ENCODE data around the gene PERM1.

Gene PERM1

DNA sequence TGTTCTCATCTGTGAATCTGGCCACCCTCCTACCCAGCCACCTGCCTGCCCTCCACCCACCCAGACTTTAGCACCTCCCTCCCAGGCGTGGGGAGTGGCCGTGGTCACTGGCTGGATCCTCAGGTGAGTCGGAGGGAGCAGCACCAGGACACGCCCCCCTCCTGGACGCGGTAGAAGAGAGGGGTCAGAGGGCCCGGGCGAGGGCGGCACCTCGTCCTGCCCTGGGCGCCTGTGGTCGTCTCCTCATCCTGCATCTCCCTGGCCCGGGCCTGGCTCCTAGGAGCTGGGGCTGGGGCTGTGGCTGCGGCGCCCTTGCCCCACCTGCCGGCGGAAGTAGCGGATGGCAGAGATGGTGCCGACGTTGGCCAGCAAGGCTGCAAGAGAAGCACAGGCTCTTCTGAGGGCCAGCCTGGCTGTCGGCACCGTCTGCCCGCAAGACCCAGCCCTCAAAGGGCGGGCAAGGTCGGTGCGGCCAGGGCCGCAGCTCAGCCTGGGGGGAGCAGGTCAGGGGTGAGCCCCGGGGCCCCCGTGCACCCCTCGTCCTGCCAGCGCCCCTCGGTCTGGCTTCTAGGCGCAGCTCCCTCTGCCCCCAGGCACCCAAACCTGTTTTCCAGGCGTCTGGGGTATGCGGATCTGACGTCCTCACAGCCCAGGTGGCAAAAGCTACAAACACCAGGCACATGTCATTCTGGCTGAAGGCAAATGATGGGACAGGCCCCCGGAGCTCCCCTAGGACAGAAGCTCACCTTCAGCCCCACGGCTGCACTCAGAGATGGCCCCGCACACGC, 5.8 kb downstream of the PERM1 start:
- no peak for DNase-seq

DNA sequence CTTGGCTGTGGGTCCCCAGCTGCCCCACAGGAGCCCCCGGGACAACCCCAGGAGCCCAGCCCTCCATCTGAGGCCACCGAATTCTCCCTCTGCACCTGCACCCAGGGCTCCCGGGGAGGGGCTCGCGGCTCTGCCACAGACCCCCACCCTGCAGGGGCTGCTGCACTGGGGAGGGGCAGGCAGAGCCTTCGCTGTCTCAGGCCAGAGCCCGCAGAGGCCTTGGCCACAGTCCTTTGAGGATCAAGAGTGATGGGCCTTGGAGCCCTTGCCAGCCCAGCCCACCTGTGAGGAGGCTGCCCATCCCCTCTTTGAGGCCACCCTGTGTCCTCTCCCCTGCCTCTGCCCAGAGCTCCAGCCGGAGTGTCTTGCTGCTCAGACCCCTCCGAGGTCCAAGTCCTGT, 6.5 kb downstream of the PERM1 start:
- DNase-seq, result no peak

DNA sequence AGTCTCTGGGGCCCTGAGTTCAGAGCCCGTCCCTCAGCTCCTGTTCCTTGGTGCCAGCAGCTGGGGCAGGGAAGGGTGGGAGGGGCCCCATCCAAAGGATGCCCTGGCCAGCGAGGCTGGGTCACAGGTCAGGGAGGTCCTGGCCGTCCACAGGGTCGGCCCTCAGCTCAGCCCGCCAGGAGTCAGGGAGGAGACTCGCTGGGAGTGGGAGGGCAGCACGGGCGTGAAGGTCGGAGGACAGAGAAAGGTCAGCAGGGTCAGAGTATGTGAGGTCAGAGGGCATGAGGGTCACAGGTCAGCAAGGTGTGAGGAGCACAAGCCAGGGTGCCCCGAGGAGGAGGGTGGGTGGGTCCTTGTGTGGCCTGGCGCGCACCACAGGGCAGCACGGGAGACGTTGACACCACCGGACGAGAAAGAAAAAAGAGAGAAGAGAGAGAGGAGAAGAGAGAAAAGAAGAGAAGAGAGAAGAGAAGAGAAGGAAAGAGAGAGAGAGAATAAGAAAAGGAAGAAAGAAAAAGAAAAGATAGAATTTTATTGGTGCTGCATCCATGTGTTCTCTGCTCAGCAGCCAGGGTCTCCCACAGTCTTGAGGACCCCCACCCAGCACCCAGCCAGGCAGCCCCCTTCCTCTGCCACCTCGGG, 7.1 kb downstream of the PERM1 start:
- no peak for DNase-seq

DNA sequence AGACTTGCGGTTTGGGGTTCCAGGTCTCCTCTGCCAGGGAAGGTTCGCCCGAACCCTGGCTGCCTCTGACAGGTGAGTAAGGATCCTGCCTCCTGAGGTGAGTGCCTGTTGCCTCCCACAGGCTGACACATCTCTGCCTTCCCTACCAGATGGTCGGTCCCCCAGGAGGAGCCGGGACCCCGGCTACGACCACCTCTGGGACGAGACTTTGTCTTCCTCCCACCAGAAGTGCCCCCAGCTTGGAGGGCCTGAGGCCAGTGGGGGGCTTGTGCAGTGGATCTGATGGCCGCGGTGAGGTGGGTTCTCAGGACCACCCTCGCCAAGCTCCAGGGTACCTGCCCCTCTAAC, 7.6 kb downstream of the PERM1 start:
- DNase-seq, result no peak

DNA sequence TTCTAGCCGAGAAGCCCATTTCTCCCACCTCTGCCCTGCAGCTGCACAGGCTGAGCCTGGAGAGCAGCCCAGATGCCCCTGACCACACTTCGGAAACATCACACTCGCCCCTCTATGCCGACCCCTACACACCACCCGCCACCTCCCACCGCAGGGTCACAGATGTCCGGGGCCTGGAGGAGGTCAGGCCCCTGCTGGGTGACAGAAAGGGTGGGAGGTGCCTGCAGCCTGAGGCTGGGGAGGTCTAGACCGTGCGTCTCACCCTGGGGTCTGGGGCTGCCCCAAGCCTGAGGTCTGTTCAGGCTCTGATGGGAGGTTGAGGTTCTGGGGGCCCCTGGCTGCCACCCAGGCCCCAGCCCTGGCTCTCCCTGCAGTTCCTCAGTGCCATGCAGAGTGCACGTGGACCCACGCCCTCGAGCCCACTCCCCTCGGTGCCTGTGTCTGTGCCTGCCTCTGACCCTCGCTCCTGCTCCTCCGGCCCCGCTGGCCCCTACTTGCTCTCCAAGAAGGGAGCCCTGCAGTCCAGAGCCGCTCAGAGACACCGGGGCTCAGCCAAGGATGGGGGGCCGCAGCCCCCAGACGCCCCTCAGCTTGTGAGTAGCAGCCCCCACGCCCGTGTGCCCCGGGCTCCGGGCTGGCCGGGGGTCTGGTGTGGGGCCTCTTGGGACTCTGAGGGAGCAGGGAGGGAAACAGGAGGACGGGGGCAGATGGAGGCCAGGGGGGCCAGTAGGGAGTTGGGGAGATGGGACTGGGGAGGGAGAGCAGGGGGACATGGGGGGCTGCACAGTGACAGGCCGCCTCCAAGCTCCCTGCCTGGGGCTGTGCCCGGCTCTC, 8.2 kb downstream of the PERM1 start:
- no peak for DNase-seq

DNA sequence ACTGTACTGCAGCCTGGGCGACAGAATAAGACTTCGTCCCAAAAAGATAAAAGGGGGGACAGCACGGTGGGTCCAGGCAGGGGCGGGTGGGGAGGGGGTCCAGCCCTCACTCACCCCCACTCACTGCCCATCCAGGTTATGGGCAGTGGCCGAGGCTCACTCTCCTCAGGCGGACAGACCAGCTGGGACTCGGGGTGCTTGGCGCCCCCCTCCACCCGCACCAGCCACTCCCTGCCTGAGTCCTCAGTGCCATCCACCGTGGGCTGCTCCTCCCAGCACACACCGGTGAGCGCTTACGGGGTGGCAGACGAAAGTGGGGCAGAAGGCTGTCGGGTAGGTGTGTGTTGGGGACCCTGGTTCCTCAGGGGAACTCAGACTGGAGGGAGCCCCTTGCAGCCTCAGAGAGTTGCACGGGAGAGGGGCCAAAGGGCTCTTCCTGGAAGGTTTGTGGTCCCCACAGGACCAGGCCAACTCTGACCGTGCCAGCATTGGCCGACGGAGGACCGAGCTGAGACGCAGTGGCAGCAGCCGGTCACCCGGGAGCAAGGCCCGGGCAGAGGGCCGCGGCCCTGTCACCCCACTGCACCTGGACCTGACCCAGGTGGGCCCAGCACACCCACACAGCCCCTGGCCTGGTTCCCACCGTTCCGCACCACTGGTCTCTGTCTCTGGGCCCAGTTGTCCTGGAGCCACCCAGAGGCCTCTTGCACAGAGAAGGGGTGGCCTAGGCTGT, 9.0 kb downstream of the PERM1 start:
- no peak for DNase-seq

DNA sequence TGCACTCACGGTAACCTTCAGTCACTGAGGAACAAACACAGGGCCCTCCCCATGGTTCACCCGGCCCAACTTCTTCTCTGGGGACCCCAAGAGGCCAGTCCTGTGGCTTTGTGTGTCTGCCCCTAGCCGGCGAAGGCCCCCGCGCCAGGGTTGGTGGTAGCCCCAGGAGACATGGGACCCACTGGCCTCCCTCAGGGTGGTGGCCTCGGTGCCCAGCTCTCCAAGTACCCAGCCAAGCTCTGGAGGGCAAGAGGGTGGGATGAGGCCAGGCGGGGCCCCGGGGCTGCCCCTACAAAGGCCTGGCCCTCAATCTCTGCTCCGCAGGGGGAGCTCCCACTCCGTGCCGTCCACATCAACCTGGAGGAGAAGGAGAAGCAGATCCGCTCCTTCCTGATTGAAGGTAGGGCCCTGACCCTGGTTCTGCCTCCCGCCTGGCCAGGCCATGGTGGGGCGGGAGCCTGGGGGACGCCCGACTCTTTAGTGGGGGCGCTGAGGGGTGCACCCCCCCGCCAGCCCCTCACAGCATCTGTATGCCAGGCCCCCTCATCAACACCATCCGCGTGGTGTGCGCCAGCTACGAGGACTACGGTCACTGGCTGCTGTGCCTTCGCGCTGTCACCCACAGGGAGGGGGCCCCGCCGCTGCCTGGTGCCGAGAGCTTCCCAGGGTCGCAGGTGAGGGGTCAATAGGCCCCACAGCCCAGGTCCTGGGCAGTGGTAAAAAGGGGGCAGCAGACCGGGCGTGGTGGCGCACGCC, 10.0 kb downstream of the PERM1 start:
- no peak for DNase-seq

DNA sequence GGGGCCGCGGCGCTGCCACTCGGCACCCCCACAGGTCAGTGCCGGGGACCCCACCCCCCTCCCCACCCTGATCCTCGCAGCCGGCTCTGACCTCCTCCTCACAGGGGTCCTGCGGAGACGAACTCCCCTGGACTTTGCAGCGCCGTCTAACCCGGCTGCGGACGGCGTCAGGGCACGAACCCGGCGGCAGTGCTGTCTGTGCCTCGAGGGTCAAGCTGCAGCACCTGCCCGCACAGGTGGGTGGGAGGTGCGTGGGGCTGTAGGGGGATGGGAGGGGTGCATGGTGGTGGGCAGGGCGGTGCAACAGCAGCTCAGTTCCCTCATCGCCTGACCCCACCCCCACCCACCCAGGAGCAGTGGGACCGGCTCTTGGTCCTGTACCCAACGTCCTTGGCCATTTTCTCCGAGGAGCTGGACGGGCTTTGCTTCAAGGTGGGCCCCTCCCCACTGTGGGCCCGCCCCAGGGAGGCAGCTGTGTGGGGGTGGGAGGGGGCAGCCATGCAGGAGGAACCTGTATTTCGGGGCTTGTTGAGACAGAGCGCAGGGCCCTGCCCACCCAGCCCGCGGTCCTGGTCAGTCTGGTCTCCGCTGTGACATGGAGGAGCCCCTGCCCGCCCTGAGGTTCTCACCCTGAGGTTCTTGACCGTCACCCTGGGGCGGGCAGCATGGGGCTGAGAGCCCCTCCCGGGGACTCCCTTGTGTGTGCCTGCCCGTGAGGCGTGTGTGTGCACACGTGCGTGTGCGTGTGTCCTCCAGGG, 10.7 kb downstream of the PERM1 start:
- DNase-seq, result no peak

DNA sequence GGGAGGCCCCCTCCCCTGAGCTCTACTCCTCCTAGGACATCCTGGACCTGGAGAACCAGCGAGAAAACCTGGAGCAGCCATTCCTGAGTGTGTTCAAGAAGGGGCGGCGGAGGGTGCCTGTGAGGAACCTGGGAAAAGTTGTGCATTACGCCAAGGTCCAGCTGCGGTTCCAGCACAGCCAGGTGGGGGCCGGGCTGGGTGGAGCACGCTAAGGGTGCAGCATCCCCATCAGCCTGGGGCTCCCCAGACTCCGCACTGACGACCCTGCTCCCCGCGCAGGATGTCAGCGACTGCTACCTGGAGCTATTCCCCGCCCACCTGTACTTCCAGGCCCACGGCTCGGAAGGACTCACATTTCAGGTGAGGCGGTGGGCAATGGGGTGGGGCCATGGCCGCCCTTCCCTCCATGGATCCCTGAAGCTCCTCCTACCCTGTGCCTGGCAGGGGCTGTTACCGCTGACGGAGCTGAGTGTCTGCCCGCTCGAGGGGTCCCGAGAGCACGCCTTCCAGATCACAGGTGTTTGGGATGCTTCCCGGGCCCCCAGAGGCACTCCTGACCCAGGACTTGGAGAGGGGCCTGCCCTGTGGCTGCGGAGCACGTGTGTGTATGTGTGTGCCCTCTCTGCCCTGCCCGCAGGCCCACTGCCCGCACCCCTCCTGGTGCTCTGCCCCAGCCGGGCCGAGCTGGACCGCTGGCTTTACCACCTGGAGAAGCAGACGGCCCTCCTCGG, 11.5 kb downstream of the PERM1 start:
- no peak for DNase-seq

DNA sequence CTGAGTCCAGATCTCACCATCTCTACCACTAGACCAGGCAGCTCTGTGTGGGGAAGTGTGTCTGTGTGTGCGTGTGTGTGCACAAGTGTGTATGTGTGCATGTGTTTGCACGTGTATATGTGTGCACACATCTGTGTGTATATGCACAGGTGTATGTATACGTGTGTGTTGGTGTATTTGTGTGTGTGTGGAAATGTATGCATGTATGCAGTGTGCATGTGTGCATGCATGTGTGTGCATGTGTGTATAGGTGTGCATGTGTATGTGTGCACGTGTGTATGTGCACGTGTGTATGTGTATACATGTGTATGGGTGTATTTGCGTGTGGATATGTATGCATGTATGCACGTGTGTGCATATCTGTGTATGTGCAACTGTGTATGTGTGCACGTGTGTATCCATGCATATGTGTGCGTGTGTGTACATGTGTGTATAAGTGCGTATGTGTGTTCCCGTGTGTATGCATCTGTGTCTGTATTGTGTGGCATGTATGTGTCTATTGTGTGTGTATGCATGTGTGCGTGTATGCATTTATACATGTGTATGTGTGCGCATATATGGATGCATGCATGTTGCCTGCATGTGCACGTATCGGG, 12.5 kb downstream of the PERM1 start:
- DNase-seq, result no peak

DNA sequence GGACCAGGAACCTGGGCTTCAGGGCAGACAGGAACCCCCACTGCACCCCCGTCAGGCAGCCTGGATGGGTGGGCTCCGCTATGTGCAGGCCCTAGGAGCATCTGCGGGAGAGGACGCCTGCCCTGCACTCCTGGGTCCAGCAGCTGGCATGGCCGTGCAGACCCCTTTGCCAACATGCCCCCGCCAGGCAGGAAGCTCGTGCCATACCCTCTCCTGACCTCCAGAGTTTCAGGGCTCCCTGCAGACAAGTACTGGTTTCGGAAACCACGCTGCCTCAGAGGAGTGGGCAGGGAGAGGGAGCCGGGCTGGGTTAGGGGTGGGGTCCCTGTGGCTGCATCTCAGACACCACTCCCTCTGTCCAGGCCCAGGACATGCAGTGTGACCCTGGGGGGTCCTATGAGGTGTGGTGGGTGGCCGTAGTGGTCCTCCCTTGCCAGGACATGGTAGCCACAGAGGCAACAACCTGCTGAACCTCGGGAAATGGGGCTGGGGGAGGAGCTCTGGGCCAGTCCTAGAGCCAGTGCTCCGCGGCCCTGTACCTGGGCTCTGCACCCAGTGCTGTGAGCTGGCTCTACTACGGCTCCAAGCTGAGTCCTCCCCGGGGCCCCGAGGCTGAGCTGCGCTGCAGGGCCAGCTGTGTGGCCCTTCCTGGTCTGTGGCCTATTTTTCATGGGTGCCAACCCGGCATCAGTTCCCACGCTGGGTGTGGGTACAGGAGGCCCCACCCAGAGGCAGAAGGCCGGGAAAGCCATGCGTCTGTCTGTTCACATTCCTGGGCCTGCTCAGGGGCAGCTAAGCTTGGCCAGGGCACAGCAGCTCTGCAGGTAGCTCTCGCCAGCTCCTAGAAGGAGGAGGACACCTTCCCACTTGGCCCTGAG, 14.2 kb downstream of the PERM1 start:
- no peak for DNase-seq

DNA sequence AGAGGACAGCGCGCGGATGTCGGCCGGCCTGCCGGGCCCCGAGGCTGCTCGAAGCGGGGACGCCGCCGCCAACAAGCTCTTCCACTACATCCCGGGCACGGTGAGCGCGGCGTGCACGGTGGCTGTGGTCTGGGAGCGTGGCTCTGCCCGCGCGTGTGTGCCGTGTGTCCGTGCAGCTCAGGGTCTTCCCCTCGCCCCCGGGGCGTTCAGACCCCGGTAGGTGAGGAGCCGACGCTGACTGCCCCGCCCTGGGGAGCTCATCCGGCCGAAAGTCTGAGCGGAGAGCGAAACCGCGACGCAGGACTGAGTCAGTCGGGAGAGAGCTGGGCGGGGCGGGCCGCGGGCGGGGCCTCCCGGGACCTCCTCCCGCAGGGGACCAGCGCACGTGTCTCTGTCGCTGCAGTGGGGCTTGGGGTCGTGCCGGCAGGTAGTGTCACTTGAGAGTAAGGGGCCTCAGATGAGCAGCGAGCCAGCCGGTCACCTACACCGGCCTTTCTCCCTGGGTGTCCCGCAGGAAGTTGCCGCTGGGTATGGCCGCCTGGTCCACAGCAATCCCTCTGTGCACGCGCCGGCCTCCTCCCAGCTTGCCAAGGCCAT, 15.1 kb downstream of the PERM1 start:
- no peak for DNase-seq

DNA sequence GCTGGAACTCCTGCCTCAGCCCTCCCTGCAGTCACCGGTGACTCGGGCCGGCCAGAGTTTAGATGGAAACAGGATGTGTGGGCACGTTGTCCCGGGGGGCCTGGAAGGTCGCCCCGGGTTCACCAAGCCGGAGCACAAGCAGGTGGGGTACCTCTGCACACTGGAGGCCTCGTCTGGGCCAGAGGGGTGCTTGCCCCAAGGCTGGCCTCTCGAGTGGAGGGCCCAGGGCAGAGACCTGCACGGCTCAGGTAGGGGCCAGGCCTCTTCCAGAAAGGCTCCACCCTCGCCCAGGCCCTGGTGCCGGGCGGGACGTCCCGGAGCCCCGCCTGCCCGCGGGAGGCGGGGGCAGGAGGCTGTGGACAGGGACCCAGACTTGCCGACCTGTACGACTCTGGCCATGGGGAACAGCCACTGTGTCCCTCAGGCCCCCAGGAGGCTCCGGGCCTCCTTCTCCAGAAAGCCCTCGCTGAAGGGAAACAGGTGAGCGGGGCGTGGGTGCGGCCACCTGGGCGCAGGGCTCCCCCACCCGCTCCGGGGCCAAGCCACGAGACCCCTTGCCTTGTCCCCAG, 15.7 kb downstream of the PERM1 start, which contains the start of gene PLEKHN1:
PLEKHN1 (plus strand) TSS at position 348 of the 569 bp plus-strand sequence; CDS start at position 398, 50 bp downstream.
- no peak for DNase-seq

DNA sequence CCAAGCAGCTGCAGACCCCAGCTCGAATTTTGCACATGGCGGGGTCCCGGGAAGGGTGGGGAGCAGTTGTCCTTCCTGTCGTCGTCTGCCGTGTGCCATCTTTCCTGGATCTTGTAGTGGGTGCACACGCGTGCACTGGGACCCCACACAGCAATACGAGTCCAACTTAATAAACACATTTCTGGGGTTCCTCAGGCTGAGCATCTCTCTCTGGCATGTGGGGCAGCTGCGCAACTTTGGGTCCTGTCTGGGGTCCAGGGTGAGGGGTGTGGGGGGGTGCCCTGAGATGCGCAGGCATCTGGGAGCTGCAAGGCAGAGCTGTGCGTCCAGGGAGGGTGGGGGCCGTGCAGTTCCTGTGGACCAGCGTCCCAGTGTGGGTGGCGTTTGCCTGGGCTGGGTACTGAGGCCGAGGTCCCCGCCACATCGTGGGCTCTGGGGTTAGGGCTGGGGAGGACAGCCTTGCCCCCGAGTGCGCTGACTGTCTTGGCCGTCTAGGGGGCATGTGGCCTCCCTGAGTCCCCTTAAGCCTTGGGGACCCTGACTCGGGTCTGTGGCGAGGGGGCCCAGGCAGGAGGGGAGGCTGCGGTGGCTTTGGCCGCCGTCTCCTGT, 16.3 kb downstream of the PERM1 start:
- no peak for DNase-seq

DNA sequence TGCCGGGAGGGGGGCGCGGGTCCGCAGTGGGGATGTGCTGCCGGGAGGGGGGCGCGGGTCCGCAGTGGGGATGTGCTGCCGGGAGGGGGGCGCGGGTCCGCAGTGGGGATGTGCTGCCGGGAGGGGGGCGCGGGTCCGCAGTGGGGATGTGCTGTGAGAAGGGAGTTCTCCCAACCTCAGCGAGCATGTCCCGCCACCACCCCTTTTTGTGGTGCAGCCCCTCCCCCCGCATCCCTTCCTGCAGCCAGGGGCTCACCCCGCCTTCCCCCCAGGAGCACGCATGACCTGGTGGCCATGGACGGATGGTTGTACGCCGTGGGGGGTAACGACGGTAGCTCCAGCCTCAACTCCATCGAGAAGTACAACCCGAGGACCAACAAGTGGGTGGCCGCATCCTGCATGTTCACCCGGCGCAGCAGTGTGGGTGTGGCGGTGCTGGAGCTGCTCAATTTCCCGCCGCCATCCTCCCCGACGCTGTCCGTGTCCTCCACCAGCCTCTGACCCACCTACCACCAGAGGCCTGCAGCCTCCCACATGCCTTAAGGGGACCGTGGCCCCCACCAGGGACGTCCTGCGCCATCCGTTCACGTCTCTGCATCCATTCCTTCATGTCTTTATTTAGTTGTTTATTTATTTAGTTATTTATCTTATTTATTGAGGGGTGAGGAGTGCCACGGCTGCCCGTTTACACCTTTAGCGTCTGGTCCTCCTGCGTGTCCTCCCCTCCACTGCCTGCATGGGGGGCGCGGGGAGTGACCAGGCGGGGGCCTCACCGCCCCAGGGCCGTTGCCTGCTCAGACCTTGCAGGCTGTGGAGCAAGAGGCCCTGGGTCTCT, 17.0 kb downstream of the PERM1 start:
- no peak for DNase-seq

DNA sequence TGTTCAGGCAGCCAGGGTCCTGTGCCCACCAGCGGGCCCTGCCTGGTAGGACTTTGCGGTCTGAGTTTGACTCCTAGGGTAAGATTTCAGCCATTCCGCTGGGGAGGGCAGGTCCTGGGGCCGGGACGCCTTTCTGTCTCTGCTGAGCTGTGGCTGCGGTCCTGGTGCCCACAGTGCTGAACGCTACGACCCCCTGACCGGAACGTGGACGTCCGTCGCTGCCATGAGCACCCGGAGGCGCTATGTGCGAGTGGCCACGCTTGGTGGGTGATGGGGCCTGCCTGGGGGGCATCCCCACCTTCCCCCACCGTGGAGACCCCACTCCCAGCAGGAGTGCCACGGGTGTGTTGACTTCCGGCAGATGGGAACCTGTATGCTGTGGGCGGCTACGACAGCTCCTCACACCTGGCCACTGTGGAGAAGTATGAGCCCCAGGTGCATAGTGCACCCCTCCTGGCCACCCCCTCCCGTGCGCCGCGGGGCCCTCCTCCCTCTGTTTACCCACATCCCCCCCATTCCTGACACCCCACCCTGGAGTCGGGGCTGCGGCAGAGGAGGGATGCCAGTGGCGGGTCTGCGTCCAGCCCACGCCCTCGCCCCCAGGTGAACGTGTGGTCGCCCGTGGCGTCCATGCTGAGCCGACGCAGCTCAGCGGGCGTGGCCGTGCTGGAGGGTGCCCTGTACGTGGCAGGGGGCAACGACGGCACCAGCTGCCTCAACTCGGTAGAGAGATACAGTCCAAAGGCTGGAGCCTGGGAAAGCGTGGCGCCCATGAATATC, 18.0 kb downstream of the PERM1 start:
- DNase-seq, result no peak

All from NCI-H524 treated with DMSO at 0.1 percent for 48 hours (cell line).